HEK293 (cell line): ENCODE data around the gene ZER1.

Experiments
- ZNF274 ChIP-seq, 2 experiments: fragments of 200-500 bp in 1 of 2; fragments of 450-650 bp in 1 of 2; sonication (Bioruptor generic) in 1 of 2; formaldehyde crosslinking in 1 of 2; IDR thresholded peaks; 2 replicates each; pipeline versions ENCODE4 v1.5.1 to v1.6.1; 2014 to 2016; ENCODE audit warnings: borderline replicate concordance in 1 of 2, inconsistent platforms in 1 of 2, low read length in 1 of 2, missing biosample characterization in 1 of 2, missing genetic modification characterization in 1 of 2
- ZNF391 ChIP-seq: fragments of 450-650 bp; formaldehyde crosslinking; IDR thresholded peaks from 2 replicates; pipeline ENCODE4 v1.5.1; 2016; ENCODE audit warnings: low read depth, missing biosample characterization, missing genetic modification characterization, borderline replicate concordance
- ZNF623 ChIP-seq: fragments of 450-650 bp; formaldehyde crosslinking; IDR thresholded peaks from 2 replicates; pipeline ENCODE4 v1.5.1; 2016; ENCODE audit warnings: missing biosample characterization, missing genetic modification characterization

DNA sequence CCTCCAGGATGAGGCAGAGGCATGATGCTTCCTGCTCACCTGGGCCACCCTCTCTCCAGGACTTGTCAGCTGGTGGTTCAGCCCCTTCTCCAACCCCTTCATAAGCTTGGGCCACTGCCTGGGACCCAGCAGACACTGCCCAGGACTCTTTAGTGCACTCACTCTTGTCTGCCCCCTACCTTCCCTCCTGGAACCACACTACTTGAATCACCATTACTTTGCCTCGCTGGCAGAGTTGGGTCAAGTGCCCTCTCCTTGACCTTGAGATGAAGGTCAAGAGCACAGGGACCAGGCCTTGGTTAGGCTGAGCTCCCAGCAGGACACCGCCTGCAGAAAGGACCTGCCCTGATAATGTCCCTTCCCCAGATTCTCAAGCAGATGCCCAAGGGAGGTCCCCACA, 38.1 kb upstream of the ZER1 start:
- TF ChIP-seq ZNF623 (tag by site-specific recombination) (no peak), ZNF274 (IDR thresholded peaks at IDR 0.05; ENCODE audit: low read length) (no peak), ZNF274 (tag by site-specific recombination; IDR thresholded peaks at IDR 0.05; ENCODE audit: borderline replicate concordance) (no peak), ZNF391 (no peak)
